Spinal cord (tissue), 10 donors: ENCODE measurements around the gene FLYWCH2. TPM values are rescaled to one million over a fixed set of nuclear protein-coding genes. Genes with fewer than 3 reads are reported as not detected.

Experiments
- DNase-seq, 6 donors: peaks; one replicate each; pipeline versions ENCODE4 v3.0.0 to v3.0.0-alpha.2; 2013 to 2015; ENCODE audit warnings: low spot score in 6 of 6, low read depth in 4 of 6
- H3K27ac ChIP-seq: one replicate; pipeline ENCODE4 v1.5.1; 2013; ENCODE audit warnings: low read depth, low read length, control low read depth
- H3K27me3 ChIP-seq: one replicate; pipeline ENCODE4 v1.6.1; 2013; ENCODE audit warnings: low read length; ENCODE audit not compliant: control insufficient read depth, insufficient read depth
- H3K36me3 ChIP-seq: one replicate; pipeline ENCODE4 v1.6.1; 2013; ENCODE audit warnings: low read length; ENCODE audit not compliant: control insufficient read depth, insufficient read depth
- H3K4me1 ChIP-seq: one replicate; pipeline ENCODE4 v1.6.1; 2013; ENCODE audit warnings: low read length; ENCODE audit not compliant: control insufficient read depth, insufficient read depth
- H3K4me3 ChIP-seq: one replicate; pipeline ENCODE4 v1.5.1; 2013; ENCODE audit warnings: low read depth, low read length, control low read depth
- H3K9me3 ChIP-seq: one replicate; pipeline ENCODE4 v1.6.1; 2013; ENCODE audit warnings: low read length; ENCODE audit not compliant: control insufficient read depth, insufficient read depth
- WGBS: methylation state at CpG from one replicate; pipeline ENCODE4 v1.1.5; 2013; ENCODE audit warnings: missing lambda C conversion rate; ENCODE audit not compliant: insufficient coverage; 5-methylcytosine and 5-hydroxymethylcytosine counted together
- polyA plus RNA-seq, 2 donors: library from polyadenylated mRNA; unstranded; fragments of 120-200 nt; gene quantifications; one replicate each; pipeline ENCODE4 v1.2.1, GENCODE V29; 2013; ENCODE audit not compliant: insufficient read length in 2 of 2
- total RNA-seq, 2 donors: library from RNA; depleted of rRNA in 1 of 2; stranded (reverse); fragments of 120-200 nt in 1 of 2; fragments of >200 nt in 1 of 2; gene quantifications; one replicate each; pipeline versions ENCODE4 v1.2.3 to v1.2.4, GENCODE V29; 2013 to 2014
- donor health status: healthy.

The FLYWCH2 gene
- total and polyA plus RNA-seq, 4 donors: 28.1 to 63.1 (median 60.7) TPM

GRCh38 chr16:2840914-2841313 is 42.1 kb upstream of the FLYWCH2 start:
- Histone ChIP-seq H3K27me3 (peaks cover 5% of the 10 kb centered on the region), H3K4me3 (no peak overlapping the region), H3K36me3 (no peaks in the 10 kb centered on the region), H3K9me3 (no peaks in the 10 kb centered on the region), H3K4me1 (peaks cover 21% of the 10 kb centered on the region), H3K27ac (no peak overlapping the region)
- WGBS: 84% methylated on average over 12 of the region's 12 CpGs
- no peak for DNase-seq

- peaks cover 21% of the 10 kb centered on the region for H3K4me1 ChIP-seq
- no peaks in the 10 kb centered on the region for H3K9me3 ChIP-seq
- peaks cover 5% of the 10 kb centered on the region for H3K27me3 ChIP-seq
- DNase-seq: no peak
- 85% methylated on average over 17 of the region's 18 CpGs for WGBS
- no peaks in the 10 kb centered on the region for H3K36me3 ChIP-seq
- H3K27ac ChIP-seq: no peak overlapping the region
- peak overlapping the region; percentile 54 for H3K4me3 ChIP-seq
Measured at GRCh38 chr16:2841606-2842339, 41.2 kb upstream of the FLYWCH2 start.

- peak in 4 of 6 donors; percentile 35 to 78 (median 38) for DNase-seq
- H3K27ac ChIP-seq: no peak overlapping the region
- peak overlapping the region; percentile 54 for H3K4me3 ChIP-seq
Measured at GRCh38 chr16:2842340-2843000, 40.5 kb upstream of the FLYWCH2 start.

GRCh38 chr16:2843526-2843925 is 39.5 kb upstream of the FLYWCH2 start:
- Histone ChIP-seq H3K27ac (no peak overlapping the region), H3K9me3 (peaks cover 2% of the 10 kb centered on the region), H3K4me1 (peaks cover 18% of the 10 kb centered on the region), H3K4me3 (no peak overlapping the region), H3K36me3 (no peaks in the 10 kb centered on the region), H3K27me3 (peaks cover 5% of the 10 kb centered on the region)
- DNase-seq: no peak
- WGBS: 81% methylated on average over 7 of the region's 8 CpGs

More at GRCh38 chr16:2842340-2843000, 40.5 kb upstream of the FLYWCH2 start:
- Histone ChIP-seq H3K4me1 (peaks cover 21% of the 10 kb centered on the region), H3K9me3 (no peaks in the 10 kb centered on the region), H3K27me3 (peaks cover 5% of the 10 kb centered on the region), H3K36me3 (no peaks in the 10 kb centered on the region)
- WGBS: 39% methylated on average over 40 of the region's 40 CpGs

GRCh38 chr16:2845116-2845515 is 37.9 kb upstream of the FLYWCH2 start:
- H3K27ac ChIP-seq: no peak overlapping the region
- H3K9me3 ChIP-seq: peaks cover 2% of the 10 kb centered on the region
- peaks cover 8% of the 10 kb centered on the region for H3K27me3 ChIP-seq
- 64% methylated on average over 2 of the region's 5 CpGs for WGBS
- no peaks in the 10 kb centered on the region for H3K36me3 ChIP-seq
- DNase-seq: no peak
- peaks cover 11% of the 10 kb centered on the region for H3K4me1 ChIP-seq
- H3K4me3 ChIP-seq: no peak overlapping the region

GRCh38 chr16:2846511-2847310 is 36.3 kb upstream of the FLYWCH2 start:
- peaks cover 10% of the 10 kb centered on the region for H3K4me1 ChIP-seq
- no peak for DNase-seq
- H3K4me3 ChIP-seq: no peak overlapping the region
- 28% methylated on average over 2 of the region's 3 CpGs for WGBS
- H3K36me3 ChIP-seq: no peaks in the 10 kb centered on the region
- peaks cover 2% of the 10 kb centered on the region for H3K9me3 ChIP-seq
- peaks cover 8% of the 10 kb centered on the region for H3K27me3 ChIP-seq
- H3K27ac ChIP-seq: no peak overlapping the region

GRCh38 chr16:2848933-2849725 is 33.9 kb upstream of the FLYWCH2 start:
- no peak overlapping the region for H3K4me3 ChIP-seq
- no peak overlapping the region for H3K27ac ChIP-seq
- no peak for DNase-seq
- H3K4me1 ChIP-seq: no peaks in the 10 kb centered on the region
- no peaks in the 10 kb centered on the region for H3K36me3 ChIP-seq
- H3K9me3 ChIP-seq: peaks cover 2% of the 10 kb centered on the region
- 72% methylated on average over 14 of the region's 16 CpGs for WGBS
- peaks cover 13% of the 10 kb centered on the region for H3K27me3 ChIP-seq

- Histone ChIP-seq H3K9me3 (peaks cover 2% of the 10 kb centered on the region), H3K27ac (no peak overlapping the region), H3K36me3 (no peaks in the 10 kb centered on the region), H3K27me3 (peaks cover 27% of the 10 kb centered on the region), H3K4me1 (no peaks in the 10 kb centered on the region), H3K4me3 (no peak overlapping the region)
- 87% methylated on average over 7 of the region's 16 CpGs for WGBS
- DNase-seq: no peak
Measured at GRCh38 chr16:2852003-2852730, 30.8 kb upstream of the FLYWCH2 start.
